Measurements from ENCODE around the gene PPARA. TPM values are rescaled to one million over a fixed set of nuclear protein-coding genes. Genes with fewer than 3 reads are reported as not detected.

PPARA gene
- total and polyA plus RNA-seq, 7 donors = 11.0 to 55.8 (median 37.3) TPM

DNA sequence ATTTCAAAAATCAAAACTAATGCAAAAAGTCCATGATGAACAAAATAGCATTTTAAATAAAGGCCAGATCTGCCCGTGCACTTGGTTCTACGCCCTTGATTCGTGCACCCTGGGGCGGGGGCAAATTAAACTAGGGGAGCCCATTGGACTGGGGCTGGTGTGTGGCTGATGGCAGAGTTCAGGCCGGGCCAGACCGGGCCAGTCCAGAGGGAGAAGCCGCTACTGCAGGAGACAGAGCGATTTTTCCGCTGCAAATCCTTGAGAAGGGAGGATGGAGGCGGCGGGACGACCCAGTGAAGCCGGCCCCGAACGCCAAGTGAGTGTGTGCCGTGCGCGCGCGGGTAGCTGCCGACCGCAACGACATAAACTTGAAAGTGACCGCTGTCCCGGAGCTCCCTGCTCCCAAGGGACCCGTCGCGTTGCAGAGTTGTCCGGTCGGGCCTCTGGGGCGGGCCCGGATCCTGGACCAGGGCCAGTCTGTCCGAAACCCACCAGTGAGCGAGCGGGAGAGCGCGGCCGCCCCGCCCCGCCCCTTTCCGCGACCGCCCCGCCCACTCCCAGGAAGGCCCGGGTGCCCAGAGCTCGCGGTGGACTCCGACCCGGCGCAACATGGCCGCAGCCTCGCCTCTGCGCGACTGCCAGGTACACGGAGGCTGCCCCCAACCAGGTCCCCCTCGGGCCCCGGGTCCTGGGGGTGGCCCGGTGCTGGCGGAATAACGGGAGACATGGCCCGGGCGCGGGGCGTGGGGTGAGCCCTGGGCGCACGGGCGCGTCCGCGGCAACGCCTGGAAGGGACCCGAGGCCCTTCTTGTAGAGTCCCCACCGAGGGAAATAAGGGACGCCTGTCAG is 117.3 kb downstream of the PPARA start, which contains the start of gene TTC38:
TSS of gene TTC38 (plus strand) at position 578 of the 849 bp plus-strand sequence. CDS start at position 610, 32 bp downstream.
- intact Hi-C loops (cut with DNase I) = no loop called here

DNA sequence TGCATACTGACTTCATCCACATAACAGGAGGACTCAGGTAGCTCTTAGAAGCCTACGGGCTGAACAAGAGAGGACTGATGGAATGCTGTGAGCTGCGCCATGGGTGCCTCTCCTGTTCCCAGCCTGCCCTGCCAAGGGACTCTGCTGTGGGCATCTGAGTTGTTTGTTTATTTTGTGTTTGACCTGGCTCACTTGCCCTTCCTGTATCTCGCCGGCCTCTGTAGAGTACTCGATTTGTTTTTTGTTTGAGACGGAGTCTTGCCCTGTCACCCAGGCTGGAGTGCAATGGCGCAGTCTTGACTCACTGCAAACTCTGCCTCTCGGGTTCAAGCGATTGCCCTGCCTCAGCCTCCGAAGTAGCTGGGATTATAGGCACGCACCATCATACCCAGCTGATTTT is 119.2 kb downstream of the PPARA start:
- intact Hi-C loops (cut with DNase I) = no loop called here
- peaks cover 29% of the 10 kb centered on the region for H3K4me1 ChIP-seq
- peaks cover 0 to 38% of the 10 kb centered on the region in 2 donors for H3K36me3 ChIP-seq (ENCODE audit: insufficient read depth in 1 of 2, low read depth in 1 of 2)
- peak overlapping the region; percentile 77 for H3K4me3 ChIP-seq
- peak in 1 of 2 donors; percentile 3 for DNase-seq
- TF ChIP-seq CTCF (IDR thresholded peaks at IDR 0.05) = no peak
- no peak for ATAC-seq
- H3K9me3 ChIP-seq = no peaks in the 10 kb centered on the region
- no peaks in the 10 kb centered on the region for H3K27me3 ChIP-seq (ENCODE audit: insufficient read depth in 3 of 3, low read length in 2 of 3)
- 65 to 68% (median 65%) methylated on average over 11 of the region's 11 CpGs for WGBS, 3 donors
- H3K27ac ChIP-seq = peak overlapping the region; percentile 84

More for the DNA sequence above, 117.3 kb downstream of the PPARA start, which contains the start of gene TTC38:
- 0 to 2% (median 1%) methylated on average over 49 to 74 of the region's 74 CpGs for WGBS, 3 donors
- peak within 1 kb of the TSS; percentile 84 for H3K27ac ChIP-seq
- DNase-seq (peak; percentile 97 to 98), ATAC-seq (peak; percentile 96 to 98 (median 98))
- no peaks in the 10 kb centered on the region for H3K9me3 ChIP-seq
- H3K4me3 ChIP-seq = peak within 1 kb of the TSS; percentile 77
- TF ChIP-seq CTCF (IDR thresholded peaks at IDR 0.05) = no peak
- peaks cover 29% of the 10 kb centered on the region for H3K4me1 ChIP-seq
- no peaks in the 10 kb centered on the region for H3K27me3 ChIP-seq (ENCODE audit: insufficient read depth in 3 of 3, low read length in 2 of 3)
- peaks cover 0 to 19% of the 10 kb centered on the region in 2 donors for H3K36me3 ChIP-seq (ENCODE audit: insufficient read depth in 1 of 2, low read depth in 1 of 2)

DNA sequence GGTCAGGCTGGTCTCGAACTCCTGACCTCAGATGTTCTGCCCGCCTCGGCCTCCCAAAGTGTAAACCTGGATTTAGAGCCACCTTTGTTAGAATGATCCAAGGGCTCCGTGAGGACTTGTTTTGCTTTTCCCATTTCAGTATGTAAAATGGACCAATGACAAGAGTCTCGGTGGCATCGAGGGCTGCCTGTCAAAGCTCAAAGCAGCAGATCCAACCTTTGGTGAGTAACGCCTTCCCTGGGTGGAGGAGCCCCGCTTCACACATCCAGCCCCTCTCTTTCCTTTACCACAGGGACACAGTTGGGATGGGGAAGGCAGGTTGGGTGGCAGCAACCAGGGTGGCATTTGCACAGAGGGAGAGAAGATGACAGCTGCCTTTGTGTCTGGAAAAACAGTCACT is 121.9 kb downstream of the PPARA start:
- ATAC-seq (no peak), DNase-seq (peak in 1 of 2 donors; percentile 6)
- no peak overlapping the region for H3K27ac ChIP-seq
- no peak overlapping the region for H3K4me3 ChIP-seq
- no peak for TF ChIP-seq CTCF (IDR thresholded peaks at IDR 0.05)
- WGBS, 3 donors = 91 to 97% (median 92%) methylated on average over 8 of the region's 8 CpGs
- H3K4me1 ChIP-seq = peaks cover 21% of the 10 kb centered on the region
- no peaks in the 10 kb centered on the region for H3K9me3 ChIP-seq
- intact Hi-C loops (cut with DNase I) = no loop called here
- H3K27me3 ChIP-seq (ENCODE audit: insufficient read depth in 3 of 3, low read length in 2 of 3) = no peaks in the 10 kb centered on the region
- H3K36me3 ChIP-seq (ENCODE audit: insufficient read depth in 1 of 2, low read depth in 1 of 2) = peaks cover 3 to 64% of the 10 kb centered on the region in 2 donors

- DNase-seq = peak in 1 of 2 donors; percentile 47
- no peaks in the 10 kb centered on the region for H3K27me3 ChIP-seq (ENCODE audit: insufficient read depth in 3 of 3, low read length in 2 of 3)
- no peak overlapping the region for H3K4me3 ChIP-seq
- H3K4me1 ChIP-seq = peaks cover 19% of the 10 kb centered on the region
- H3K27ac ChIP-seq = no peak overlapping the region
- intact Hi-C loops (cut with DNase I) = no loop called here
- peaks cover 3 to 71% of the 10 kb centered on the region in 2 donors for H3K36me3 ChIP-seq (ENCODE audit: insufficient read depth in 1 of 2, low read depth in 1 of 2)
- no peak for TF ChIP-seq CTCF (IDR thresholded peaks at IDR 0.05)
- no peaks in the 10 kb centered on the region for H3K9me3 ChIP-seq
- 90 to 91% (median 91%) methylated on average over 12 of the region's 12 CpGs for WGBS, 3 donors
- ATAC-seq = no peak
These were observed 122.6 kb downstream of the PPARA start for GRCh38 chr22:46272762-46273431.

Data from psoas muscle (tissue), 8 donors.